KBM-7 (cell line): ENCODE data around the gene DMXL2.
A peak's percentile ranks its signal among the peaks of the same experiment; 100 is the strongest.

Source experiments
- DNase-seq: peaks from one replicate; pipeline ENCODE4 v3.0.0-alpha.2; 2015
- in situ Hi-C: fragments of 300-500 bp; cut with MboI; formaldehyde crosslinking; loops from 2 replicates; pipeline ENCODE4 v1.14.3; 2020; ENCODE audit warnings: low sequenced_read_pairs, low pct_unique_long_range_greater_than_20kb, mixed read lengths

The DMXL2 gene

DNA sequence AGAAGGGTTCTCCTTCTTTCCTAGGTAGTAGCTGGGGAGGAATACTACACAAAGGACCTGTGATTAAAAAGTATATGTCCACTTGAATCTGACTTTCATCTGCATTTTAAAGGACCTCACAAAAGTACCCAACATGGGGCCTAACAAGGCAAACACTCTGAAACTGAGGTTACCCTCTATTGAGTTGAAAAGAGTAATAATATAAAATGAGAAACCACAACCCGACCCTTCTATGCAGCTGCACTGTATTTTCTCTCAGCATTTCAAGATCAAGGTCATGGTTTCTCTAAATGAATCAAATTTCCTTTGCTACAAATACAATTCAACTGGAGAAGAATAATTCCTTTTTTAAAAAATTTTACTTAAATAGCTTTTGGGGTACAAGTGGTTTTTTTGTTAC is 106.3 kb downstream of the DMXL2 start:
- in situ Hi-C loops: no loop called here
- DNase-seq: no peak

DNA sequence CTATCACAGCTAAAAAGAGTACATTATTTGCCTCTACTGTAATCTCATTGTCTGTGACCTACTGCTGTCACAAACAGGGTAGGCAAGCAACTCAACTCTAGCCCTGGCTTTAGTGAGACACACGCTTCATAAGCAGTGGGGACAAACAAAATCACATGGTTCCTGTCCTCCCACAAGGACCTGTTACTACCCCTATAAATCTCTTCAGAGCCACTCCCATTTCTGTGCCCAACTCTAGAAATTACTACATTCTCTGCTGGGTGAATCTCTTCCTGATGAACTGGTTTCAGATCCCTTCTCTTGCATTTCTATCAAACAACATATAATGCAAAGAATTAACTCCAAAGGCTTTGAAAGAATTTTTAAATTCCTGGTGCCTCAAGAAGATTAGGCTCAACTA is 117.3 kb downstream of the DMXL2 start:
- no peak for DNase-seq
- in situ Hi-C loops: no loop called here

- in situ Hi-C loops: no loop called here
- no peak for DNase-seq
These were observed 119.6 kb downstream of the DMXL2 start for GRCh38 chr15:51503003-51503402.

- DNase-seq: peak; percentile 35
- in situ Hi-C loops: no loop called here
These were observed 123.1 kb downstream of the DMXL2 start for GRCh38 chr15:51499379-51499976.

DNA sequence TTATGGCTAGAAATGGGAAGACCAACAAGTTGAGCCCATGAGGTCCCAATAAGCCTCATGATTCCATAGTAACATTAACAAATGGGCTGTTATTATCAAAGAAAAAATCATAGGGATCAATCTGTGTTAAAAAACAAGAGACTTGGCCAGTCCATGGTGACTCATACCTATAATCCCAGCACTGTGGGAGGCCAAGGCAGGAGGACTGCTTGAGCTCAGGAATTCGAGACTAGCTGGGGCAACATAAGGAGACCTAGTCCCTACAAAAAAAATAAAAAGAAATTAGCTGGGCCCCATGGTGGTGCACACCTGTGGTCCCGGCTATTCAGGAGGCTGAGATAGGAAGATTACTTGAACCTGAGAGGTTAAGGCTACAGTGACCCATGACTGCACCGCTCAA is 124.8 kb downstream of the DMXL2 start:
- in situ Hi-C loops: no loop called here
- DNase-seq: no peak

DNA sequence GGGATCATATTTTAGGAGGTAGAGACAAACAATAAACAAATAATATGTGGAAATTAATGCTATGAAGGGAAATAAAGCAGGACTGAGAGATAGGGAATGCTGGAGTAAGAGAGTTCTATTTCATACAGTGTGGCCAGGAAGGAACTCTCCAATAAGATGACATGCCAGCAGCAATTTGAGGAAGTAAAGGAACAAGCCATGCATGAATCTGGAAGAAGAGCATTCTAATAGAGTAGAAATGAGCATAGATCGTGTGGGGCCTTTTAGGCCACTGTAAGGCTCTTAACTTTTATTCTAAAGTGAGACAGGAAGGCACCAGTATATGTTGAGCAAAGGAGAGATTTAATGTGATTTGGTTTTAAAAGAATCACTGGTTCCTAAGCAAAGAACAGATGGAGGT is 126.3 kb downstream of the DMXL2 start:
- peak; percentile 53 for DNase-seq
- in situ Hi-C loops: no loop called here

- DNase-seq: peak; percentile 15
- in situ Hi-C loops: no loop called here
These were observed 127.9 kb downstream of the DMXL2 start for GRCh38 chr15:51494411-51495314.

DNA sequence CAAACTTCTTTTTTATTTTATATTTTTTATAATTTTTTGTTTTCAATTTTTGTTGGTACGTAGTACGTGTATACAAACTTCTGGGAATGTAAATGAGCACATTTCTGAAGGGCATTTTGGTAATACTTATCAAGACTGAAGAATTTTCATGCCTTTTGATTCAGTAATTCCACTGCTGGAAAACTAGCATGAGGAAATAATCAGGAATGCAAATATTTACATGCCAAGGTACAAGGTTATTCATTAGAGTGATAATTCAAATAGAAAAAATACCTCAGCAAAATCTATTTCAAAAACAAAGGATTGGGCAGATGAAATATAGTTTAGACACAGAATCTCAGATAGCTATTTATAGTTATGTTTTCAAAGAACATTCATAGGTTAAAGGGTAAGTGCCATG is 128.7 kb downstream of the DMXL2 start:
- no peak for DNase-seq
- in situ Hi-C loops: no loop called here

GRCh38 chr15:51492528-51492927 is 130.0 kb downstream of the DMXL2 start:
- in situ Hi-C loops: no loop called here
- DNase-seq: no peak

- in situ Hi-C loops: no loop called here
- no peak for DNase-seq
These were observed 130.6 kb downstream of the DMXL2 start for GRCh38 chr15:51491941-51492340.

GRCh38 chr15:51484781-51485180 is 137.8 kb downstream of the DMXL2 start:
- peak; percentile 25 for DNase-seq
- in situ Hi-C loops: no loop called here

GRCh38 chr15:51483985-51484384 is 138.6 kb downstream of the DMXL2 start:
- in situ Hi-C loops: no loop called here
- no peak for DNase-seq

DNA sequence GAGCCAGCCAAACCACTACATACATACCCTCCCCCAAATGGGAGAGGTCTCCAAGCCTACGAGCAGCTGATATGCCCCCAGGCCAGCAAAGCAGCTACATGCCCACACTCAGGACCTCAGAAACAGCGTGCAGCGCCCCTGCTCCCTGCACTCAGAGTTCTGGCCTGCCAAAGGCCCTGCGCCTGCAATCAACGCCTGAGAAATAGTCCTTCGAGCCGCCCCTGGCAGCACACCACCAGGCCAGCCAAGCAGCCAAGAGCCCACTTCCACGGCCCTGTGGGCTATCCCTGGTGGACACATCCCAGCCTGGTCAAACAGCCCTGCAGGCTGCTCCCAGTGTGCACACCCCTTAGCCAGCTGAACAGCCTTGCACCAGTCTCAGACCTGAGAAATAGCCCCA is 139.1 kb downstream of the DMXL2 start:
- no peak for DNase-seq
- in situ Hi-C loops: no loop called here

DNA sequence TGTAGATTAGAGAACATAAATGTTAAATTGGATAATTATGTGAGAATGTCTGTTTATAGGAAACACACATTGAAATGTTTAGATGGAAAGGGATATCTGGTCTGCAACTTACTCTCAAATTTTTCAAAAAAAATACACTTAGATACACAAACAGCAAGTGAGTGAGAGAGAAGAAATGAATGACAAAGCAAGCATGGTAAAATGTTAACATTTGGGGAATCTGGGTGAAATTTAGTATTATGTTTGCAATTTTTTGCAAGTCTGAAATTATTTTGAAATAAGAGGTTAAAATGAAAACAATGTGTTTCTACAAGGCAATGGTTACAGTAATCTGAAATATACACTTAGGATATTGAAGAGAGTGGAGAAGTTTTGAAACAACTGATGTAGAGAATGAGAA is 146.8 kb downstream of the DMXL2 start:
- no peak for DNase-seq
- in situ Hi-C loops: no loop called here

- in situ Hi-C loops: no loop called here
- DNase-seq: no peak
These were observed 152.1 kb downstream of the DMXL2 start for GRCh38 chr15:51470512-51470911.

DNA sequence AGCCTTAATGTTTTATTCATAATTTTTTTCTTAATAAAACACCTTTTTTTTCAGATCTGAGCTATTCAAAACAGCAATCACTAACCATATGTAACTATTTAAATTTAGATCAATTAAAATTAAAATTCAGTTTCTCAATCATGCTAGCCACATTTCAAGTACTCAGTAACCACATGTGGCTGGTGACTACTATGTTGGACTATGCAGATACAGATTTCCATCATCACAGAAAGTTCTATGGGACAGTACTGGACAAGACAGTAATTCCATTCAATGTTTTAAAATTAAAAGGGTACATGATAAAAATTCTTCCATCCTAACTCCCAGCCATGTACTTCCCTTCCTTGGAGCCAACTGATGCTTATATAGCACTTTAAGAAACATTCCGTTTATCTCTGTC is 161.8 kb downstream of the DMXL2 start:
- in situ Hi-C loops: no loop called here
- DNase-seq: no peak

- DNase-seq: no peak
- in situ Hi-C loops: no loop called here
These were observed 172.6 kb downstream of the DMXL2 start for GRCh38 chr15:51450001-51450400.

DNA sequence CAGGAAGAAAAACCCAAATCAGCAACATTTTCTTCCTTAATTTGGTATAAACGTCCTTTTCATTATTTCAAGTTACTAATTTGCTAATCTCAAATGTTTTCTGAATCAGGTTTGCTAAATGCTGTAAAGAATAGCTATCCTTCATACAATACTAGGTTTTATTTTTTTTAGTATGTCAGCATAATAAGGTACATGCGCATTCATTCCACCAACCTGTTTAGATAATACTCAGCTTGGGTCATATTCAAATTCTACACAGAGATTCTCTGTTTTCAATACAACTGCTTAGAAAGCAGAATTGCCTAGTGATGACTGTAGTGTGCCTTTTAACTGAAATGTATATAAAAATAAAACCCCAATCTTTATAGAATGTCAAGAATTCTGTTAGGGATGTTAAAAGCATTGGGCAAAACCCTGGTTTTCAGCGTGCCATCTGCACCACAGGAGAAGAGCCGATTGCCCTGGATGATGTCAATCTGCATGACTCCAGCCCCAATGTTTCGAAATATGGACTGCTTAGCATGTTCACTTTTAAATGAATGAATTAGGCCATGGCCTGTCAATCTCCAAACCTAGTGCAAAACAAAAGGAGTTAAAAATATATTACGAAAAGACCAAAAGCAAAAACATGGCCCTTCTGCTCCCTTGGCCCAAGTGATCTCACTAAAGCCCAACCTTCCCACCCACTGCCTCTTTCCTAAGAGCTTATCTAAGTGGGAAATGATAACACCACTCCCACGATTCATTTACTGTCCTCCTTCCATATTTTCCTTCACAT is 173.8 kb downstream of the DMXL2 start:
- DNase-seq: no peak
- in situ Hi-C loops: no loop called here

- in situ Hi-C loops: no loop called here
These were observed 174.5 kb downstream of the DMXL2 start for GRCh38 chr15:51447855-51448621.

More at GRCh38 chr15:51447855-51448621, 174.5 kb downstream of the DMXL2 start:
- DNase-seq: no peak
